ENCODE data around the gene C1orf94. TPM values are rescaled to one million over a fixed set of nuclear protein-coding genes. Genes with fewer than 3 reads are reported as not detected.
A peak's percentile ranks its signal among the peaks of the same experiment; 100 is the strongest.

The C1orf94 gene
- total and polyA plus RNA-seq, 2 experiments from 2014 or later, result not detected

DNA sequence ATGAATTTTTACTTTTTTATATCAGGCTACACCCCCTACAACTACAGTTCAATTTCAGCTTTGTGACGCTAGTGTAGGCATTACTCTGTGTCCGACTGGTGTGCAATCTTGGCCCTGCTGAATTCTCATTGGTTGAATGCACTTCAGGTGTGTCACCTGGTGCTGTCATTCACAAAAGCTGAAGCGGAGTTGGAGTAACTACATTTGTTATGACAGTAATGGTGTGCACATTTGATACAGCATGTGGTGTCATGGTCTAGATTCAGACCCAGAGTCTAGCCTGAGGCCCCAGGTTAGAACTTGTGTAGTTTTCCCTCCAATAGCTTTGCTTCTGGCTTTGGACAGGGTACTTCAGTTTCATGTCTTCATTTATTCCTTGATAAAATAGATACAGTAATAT lies 88.7 kb downstream of the C1orf94 start:
- no peak for DNase-seq

GRCh38 chr1:34266127-34266951 lies 89.6 kb downstream of the C1orf94 start:
- H3K9ac ChIP-seq, result no peak overlapping the region
- DNase-seq, result peak; percentile 34
- no peak overlapping the region for H3K27ac ChIP-seq
- peaks cover 15% of the 10 kb centered on the region for H3K4me1 ChIP-seq (ENCODE audit: insufficient read depth)
- no peaks in the 10 kb centered on the region for H3K79me2 ChIP-seq (ENCODE audit: insufficient read depth)
- H3K9me2 ChIP-seq (ENCODE audit: insufficient read depth), result no peaks in the 10 kb centered on the region
- H3K27me3 ChIP-seq (replicated peaks; ENCODE audit: insufficient read depth), result peaks cover 66% of the 10 kb centered on the region
- no peak overlapping the region for H3K4me2 ChIP-seq (ENCODE audit: unreplicated experiment)
- TF ChIP-seq EZH2phosphoT487 (IDR thresholded peaks at IDR 0.05; ENCODE audit: insufficient read depth, low read depth) (no peak), EZH2 (IDR thresholded peaks at IDR 0.05; ENCODE audit: insufficient read depth, poor library complexity, severe bottlenecking) (no peak)
- in situ Hi-C loops (cut with MboI), result no loop called here
- WGBS, 2 experiments (ENCODE audit: low coverage in 1 of 2, low lambda C conversion rate in 2 of 2, missing lambda C conversion rate in 2 of 2), result 21 to 25% methylated on average over 16 of the region's 16 CpGs
- H3K36me3 ChIP-seq (ENCODE audit: low read depth), result no peaks in the 10 kb centered on the region
- H3F3A ChIP-seq (ENCODE audit: insufficient read depth), result peaks cover 24% of the 10 kb centered on the region
- no peak overlapping the region for H3K4me3 ChIP-seq
- no peak overlapping the region for H2AFZ ChIP-seq
- no peaks in the 10 kb centered on the region for H3K9me3 ChIP-seq (ENCODE audit: low read depth)
- H4K20me1 ChIP-seq (ENCODE audit: insufficient read depth), result no peaks in the 10 kb centered on the region

More for the DNA sequence above, 88.7 kb downstream of the C1orf94 start:
- Histone ChIP-seq H3K4me3 (no peak overlapping the region), H3K79me2 (ENCODE audit: insufficient read depth) (no peaks in the 10 kb centered on the region), H4K20me1 (ENCODE audit: insufficient read depth) (no peaks in the 10 kb centered on the region), H3K4me1 (ENCODE audit: insufficient read depth) (peaks cover 15% of the 10 kb centered on the region), H3K9ac (no peak overlapping the region), H3K9me2 (ENCODE audit: insufficient read depth) (no peaks in the 10 kb centered on the region), H3K4me2 (ENCODE audit: unreplicated experiment) (no peak overlapping the region), H2AFZ (no peak overlapping the region), H3K27ac (no peak overlapping the region), H3K36me3 (ENCODE audit: low read depth) (no peaks in the 10 kb centered on the region), H3K9me3 (ENCODE audit: low read depth) (no peaks in the 10 kb centered on the region), H3K27me3 (replicated peaks; ENCODE audit: insufficient read depth) (peaks cover 66% of the 10 kb centered on the region), H3F3A (ENCODE audit: insufficient read depth) (peaks cover 24% of the 10 kb centered on the region)
- in situ Hi-C loops (cut with MboI), result no loop called here
- 69 to 90% methylated on average over 3 of the region's 3 CpGs for WGBS, 2 experiments (ENCODE audit: low coverage in 1 of 2, low lambda C conversion rate in 2 of 2, missing lambda C conversion rate in 2 of 2)
- TF ChIP-seq EZH2phosphoT487 (IDR thresholded peaks at IDR 0.05; ENCODE audit: insufficient read depth, low read depth), result no peak
- no peak for TF ChIP-seq EZH2 (IDR thresholded peaks at IDR 0.05; ENCODE audit: insufficient read depth, poor library complexity, severe bottlenecking)

- H3K4me3 ChIP-seq, result no peak overlapping the region
- 54 to 61% methylated on average over 5 of the region's 5 CpGs for WGBS, 2 experiments (ENCODE audit: low coverage in 1 of 2, low lambda C conversion rate in 2 of 2, missing lambda C conversion rate in 2 of 2)
- TF ChIP-seq EZH2 (IDR thresholded peaks at IDR 0.05; ENCODE audit: insufficient read depth, poor library complexity, severe bottlenecking) (no peak), EZH2phosphoT487 (IDR thresholded peaks at IDR 0.05; ENCODE audit: insufficient read depth, low read depth) (no peak)
- in situ Hi-C loops (cut with MboI), result no loop called here
- H3K9ac ChIP-seq, result no peak overlapping the region
- no peaks in the 10 kb centered on the region for H3K79me2 ChIP-seq (ENCODE audit: insufficient read depth)
- H3K4me1 ChIP-seq (ENCODE audit: insufficient read depth), result peaks cover 15% of the 10 kb centered on the region
- H2AFZ ChIP-seq, result no peak overlapping the region
- no peaks in the 10 kb centered on the region for H3K9me3 ChIP-seq (ENCODE audit: low read depth)
- no peak overlapping the region for H3K4me2 ChIP-seq (ENCODE audit: unreplicated experiment)
- DNase-seq, result peak; percentile 26
- H3K9me2 ChIP-seq (ENCODE audit: insufficient read depth), result no peaks in the 10 kb centered on the region
- no peak overlapping the region for H3K27ac ChIP-seq
- no peaks in the 10 kb centered on the region for H4K20me1 ChIP-seq (ENCODE audit: insufficient read depth)
- no peaks in the 10 kb centered on the region for H3K36me3 ChIP-seq (ENCODE audit: low read depth)
- H3F3A ChIP-seq (ENCODE audit: insufficient read depth), result peaks cover 24% of the 10 kb centered on the region
- peaks cover 68% of the 10 kb centered on the region for H3K27me3 ChIP-seq (replicated peaks; ENCODE audit: insufficient read depth)
Observed at GRCh38 chr1:34267326-34267725, 90.6 kb downstream of the C1orf94 start.

DNA sequence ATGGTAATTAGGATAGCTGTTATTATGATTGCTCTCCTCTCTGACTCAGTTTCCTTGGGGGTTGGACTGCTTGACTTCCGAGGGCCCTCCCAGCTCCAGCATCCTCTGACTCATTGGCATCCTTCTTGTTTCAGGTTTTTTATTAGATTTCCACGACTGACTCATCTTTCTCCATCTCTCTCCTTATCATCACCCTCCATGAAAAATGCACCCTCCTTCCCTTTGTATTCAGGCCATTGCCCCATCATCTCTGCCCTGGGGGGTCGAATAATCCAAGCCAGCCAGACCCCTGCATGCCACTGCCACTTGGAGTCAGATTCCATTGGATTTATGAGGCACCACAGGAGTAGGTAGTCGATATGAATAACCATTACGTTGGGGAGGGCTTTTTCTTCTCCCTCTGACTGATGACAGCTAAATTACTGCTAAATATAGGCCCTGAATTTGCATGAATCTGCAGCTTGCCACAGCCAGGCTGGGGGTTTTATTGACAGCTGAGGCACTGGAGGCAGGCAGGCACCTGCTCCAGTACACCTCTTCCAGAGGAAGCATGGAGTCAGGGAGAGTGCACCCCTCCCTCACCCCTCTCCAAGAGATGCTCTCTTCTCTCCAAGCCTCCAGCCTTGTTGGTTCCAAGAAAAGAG lies 91.7 kb downstream of the C1orf94 start:
- H4K20me1 ChIP-seq (ENCODE audit: insufficient read depth), result no peaks in the 10 kb centered on the region
- H3K4me2 ChIP-seq (ENCODE audit: unreplicated experiment), result no peak overlapping the region
- H3F3A ChIP-seq (ENCODE audit: insufficient read depth), result peaks cover 24% of the 10 kb centered on the region
- H3K9me2 ChIP-seq (ENCODE audit: insufficient read depth), result no peaks in the 10 kb centered on the region
- peaks cover 15% of the 10 kb centered on the region for H3K4me1 ChIP-seq (ENCODE audit: insufficient read depth)
- no peak overlapping the region for H3K27ac ChIP-seq
- WGBS, 2 experiments (ENCODE audit: low coverage in 1 of 2, low lambda C conversion rate in 2 of 2, missing lambda C conversion rate in 2 of 2), result 0 to 1% methylated on average over 5 of the region's 5 CpGs
- no peaks in the 10 kb centered on the region for H3K9me3 ChIP-seq (ENCODE audit: low read depth)
- no peak overlapping the region for H3K4me3 ChIP-seq
- DNase-seq, result peak; percentile 93
- H3K79me2 ChIP-seq (ENCODE audit: insufficient read depth), result no peaks in the 10 kb centered on the region
- in situ Hi-C loops (cut with MboI), result no loop called here
- no peak overlapping the region for H3K9ac ChIP-seq
- no peaks in the 10 kb centered on the region for H3K36me3 ChIP-seq (ENCODE audit: low read depth)
- TF ChIP-seq EZH2 (IDR thresholded peaks at IDR 0.05; ENCODE audit: insufficient read depth, poor library complexity, severe bottlenecking) (no peak), EZH2phosphoT487 (IDR thresholded peaks at IDR 0.05; ENCODE audit: insufficient read depth, low read depth) (peak; percentile 98)
- H2AFZ ChIP-seq, result no peak overlapping the region
- H3K27me3 ChIP-seq (replicated peaks; ENCODE audit: insufficient read depth), result peaks cover 68% of the 10 kb centered on the region

Other genes with a start within 250 kb of the C1orf94 start
- gene CSMD2, start 11.7 kb upstream of the C1orf94 start, total RNA-seq (2014; rRNA removed; shearing (Covaris generic)), result 7.1 and 10.4 TPM in 2 replicates
- 4.5 and 5.1 TPM in 2 replicates for gene CSMD2, start 11.7 kb upstream of the C1orf94 start, polyA plus RNA-seq (2016; fragmentation: Nextera tagmentation; extraction: Ambion mirVana)

Measured in GM23248 (cell line).